Stimulated activated CD4-positive, alpha-beta T cell treated with anti-CD3 and anti-CD28 coated beads, Interleukin-4, amount 100 ng/mL, for 4 hours (primary cell): ENCODE results near the gene TMEM109.
A peak's percentile ranks its signal among the peaks of the same experiment; 100 is the strongest.

ENCODE experiments used
- DNase-seq, 2 experiments: peaks; one replicate each; pipeline ENCODE4 v3.0.0-alpha.2; 2020

TMEM109 gene

GRCh38 chr11:60912223-60912850 is 1.6 kb upstream of the TMEM109 start:
- no peak for DNase-seq

GRCh38 chr11:60912851-60913528 is 968 bp upstream of the TMEM109 start:
- no peak for DNase-seq

GRCh38 chr11:60914633-60915247 is 782 bp downstream of the TMEM109 start:
- peak; percentile 29 to 33 for DNase-seq

- DNase-seq: peak; percentile 63 to 71
Measured at GRCh38 chr11:60915248-60915914, 1.4 kb downstream of the TMEM109 start.

- DNase-seq: no peak
Measured at GRCh38 chr11:60916669-60917206, 2.8 kb downstream of the TMEM109 start.

- DNase-seq: no peak
Measured at GRCh38 chr11:60917267-60917666, 3.3 kb downstream of the TMEM109 start.

- DNase-seq: no peak
Measured at GRCh38 chr11:60918251-60918938, 4.4 kb downstream of the TMEM109 start.

- DNase-seq: no peak
Measured at GRCh38 chr11:60918939-60919265, 4.9 kb downstream of the TMEM109 start.

- DNase-seq: no peak
Measured at GRCh38 chr11:60919320-60919719, 5.4 kb downstream of the TMEM109 start.

- DNase-seq: no peak
Measured at GRCh38 chr11:60919956-60920355, 6.0 kb downstream of the TMEM109 start.

GRCh38 chr11:60921259-60921658 is 7.3 kb downstream of the TMEM109 start:
- no peak for DNase-seq

GRCh38 chr11:60921777-60922335 is 7.9 kb downstream of the TMEM109 start:
- no peak for DNase-seq

- no peak for DNase-seq
Measured at GRCh38 chr11:60922906-60923305, 8.9 kb downstream of the TMEM109 start.

- DNase-seq: no peak
Measured at GRCh38 chr11:60923326-60923725, 9.4 kb downstream of the TMEM109 start.

- no peak for DNase-seq
Measured at GRCh38 chr11:60923800-60924109, 9.8 kb downstream of the TMEM109 start.

GRCh38 chr11:60924110-60924905 is 10.3 kb downstream of the TMEM109 start, which contains the start of gene TMEM132A:
Gene TMEM132A (plus strand): TSS chr11:60924460. CDS start chr11:60924634, 174 bp downstream.
- no peak for DNase-seq

GRCh38 chr11:60924906-60925853 is 11.2 kb downstream of the TMEM109 start:
- no peak for DNase-seq

GRCh38 chr11:60925868-60926267 is 11.9 kb downstream of the TMEM109 start:
- DNase-seq: no peak

- DNase-seq: no peak
Measured at GRCh38 chr11:60926500-60926899, 12.5 kb downstream of the TMEM109 start.

- DNase-seq: no peak
Measured at GRCh38 chr11:60927061-60927592, 13.2 kb downstream of the TMEM109 start.
